Measurements from ENCODE around the gene YWHAQ.

Gene YWHAQ

DNA sequence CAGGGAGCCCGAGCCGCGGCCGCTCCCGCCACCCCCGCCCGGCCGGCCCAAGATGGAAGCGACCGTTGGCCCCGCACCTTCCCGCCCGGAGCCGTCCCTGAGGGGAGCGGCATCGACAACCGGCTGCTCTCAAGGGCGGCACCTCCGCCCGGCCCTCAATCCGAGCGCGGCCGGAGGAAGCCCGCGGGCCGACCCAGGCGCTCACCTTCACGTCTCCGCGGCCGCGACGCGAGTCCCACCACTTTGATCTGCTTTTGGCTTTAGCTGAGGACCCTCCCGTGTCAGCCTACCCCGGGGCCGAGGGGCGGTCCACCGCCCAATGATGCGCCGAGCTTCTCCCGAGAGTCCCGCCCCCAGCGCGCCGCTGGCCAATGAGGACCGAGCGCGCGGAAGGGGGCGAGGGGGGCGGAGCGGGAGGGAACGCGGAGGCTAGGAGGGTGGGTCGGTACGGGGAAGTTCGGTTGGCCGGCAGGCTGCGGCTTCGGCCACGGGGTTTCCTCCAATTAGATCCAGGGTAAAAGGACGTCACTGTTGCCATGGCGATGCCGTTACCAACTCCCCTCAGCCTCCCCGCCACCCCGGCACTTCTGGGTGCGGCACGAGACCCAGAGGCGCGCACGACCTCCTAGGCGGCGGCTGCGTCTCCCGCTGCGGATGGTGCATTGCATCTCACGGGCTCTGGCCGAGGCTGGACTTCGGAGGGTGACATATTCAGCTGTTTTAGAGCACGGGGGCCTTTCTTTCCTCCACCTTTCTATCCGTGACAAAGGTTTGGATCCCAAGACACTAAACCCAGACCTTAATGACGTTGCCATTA is at the start of gene YWHAQ:
Gene YWHAQ, minus strand, starts transcription at position 262 of the 817 bp plus-strand sequence. CDS start 545 bp downstream, outside the sequence.
- Mint-ChIP-seq H3K4me3 (peak within 1 kb of the TSS; percentile 99), H3K9me3 (no peaks in the 10 kb centered on the region), H3K27me3 (ENCODE audit: low read depth, poor library complexity) (peaks cover 3% of the 10 kb centered on the region), H3K27ac (peak within 1 kb of the TSS; percentile 98), H3K36me3 (ENCODE audit: low read depth) (peaks cover 41% of the 10 kb centered on the region), H3K4me1 (peaks cover 69% of the 10 kb centered on the region)
- TF ChIP-seq, protein P1, sequence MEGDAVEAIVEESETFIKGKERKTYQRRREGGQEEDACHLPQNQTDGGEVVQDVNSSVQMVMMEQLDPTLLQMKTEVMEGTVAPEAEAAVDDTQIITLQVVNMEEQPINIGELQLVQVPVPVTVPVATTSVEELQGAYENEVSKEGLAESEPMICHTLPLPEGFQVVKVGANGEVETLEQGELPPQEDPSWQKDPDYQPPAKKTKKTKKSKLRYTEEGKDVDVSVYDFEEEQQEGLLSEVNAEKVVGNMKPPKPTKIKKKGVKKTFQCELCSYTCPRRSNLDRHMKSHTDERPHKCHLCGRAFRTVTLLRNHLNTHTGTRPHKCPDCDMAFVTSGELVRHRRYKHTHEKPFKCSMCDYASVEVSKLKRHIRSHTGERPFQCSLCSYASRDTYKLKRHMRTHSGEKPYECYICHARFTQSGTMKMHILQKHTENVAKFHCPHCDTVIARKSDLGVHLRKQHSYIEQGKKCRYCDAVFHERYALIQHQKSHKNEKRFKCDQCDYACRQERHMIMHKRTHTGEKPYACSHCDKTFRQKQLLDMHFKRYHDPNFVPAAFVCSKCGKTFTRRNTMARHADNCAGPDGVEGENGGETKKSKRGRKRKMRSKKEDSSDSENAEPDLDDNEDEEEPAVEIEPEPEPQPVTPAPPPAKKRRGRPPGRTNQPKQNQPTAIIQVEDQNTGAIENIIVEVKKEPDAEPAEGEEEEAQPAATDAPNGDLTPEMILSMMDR (IDR thresholded peaks at IDR 0.05): no peak
- peak; percentile 99 for DNase-seq

DNA sequence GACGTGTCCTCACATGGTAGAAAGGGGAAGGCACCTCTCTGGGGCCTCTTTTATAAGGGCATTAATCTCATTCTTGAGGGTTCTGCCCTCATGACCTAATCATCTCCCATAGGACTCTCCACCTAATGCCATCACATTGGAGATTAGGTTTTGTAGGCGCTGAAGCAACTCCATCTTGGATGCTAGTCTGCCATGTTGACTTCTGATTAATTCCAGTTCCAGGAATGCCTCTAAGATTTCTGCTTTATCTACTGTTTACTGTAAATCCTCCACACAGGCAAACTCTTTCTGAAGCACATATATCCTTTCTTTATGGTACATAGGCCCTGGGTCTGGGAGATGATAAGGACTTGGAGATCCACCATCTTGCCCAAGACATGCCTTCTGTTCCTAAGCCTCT is 49.3 kb upstream of the YWHAQ start:
- H3K27ac Mint-ChIP-seq: no peak overlapping the region
- peaks cover 15% of the 10 kb centered on the region for H3K4me1 Mint-ChIP-seq
- H3K27me3 Mint-ChIP-seq (ENCODE audit: low read depth, poor library complexity): peaks cover 19% of the 10 kb centered on the region
- no peak for DNase-seq
- H3K36me3 Mint-ChIP-seq (ENCODE audit: low read depth): no peaks in the 10 kb centered on the region
- TF ChIP-seq, protein P1 (IDR thresholded peaks at IDR 0.05): no peak
- no peaks in the 10 kb centered on the region for H3K9me3 Mint-ChIP-seq
- H3K4me3 Mint-ChIP-seq: no peak overlapping the region

DNA sequence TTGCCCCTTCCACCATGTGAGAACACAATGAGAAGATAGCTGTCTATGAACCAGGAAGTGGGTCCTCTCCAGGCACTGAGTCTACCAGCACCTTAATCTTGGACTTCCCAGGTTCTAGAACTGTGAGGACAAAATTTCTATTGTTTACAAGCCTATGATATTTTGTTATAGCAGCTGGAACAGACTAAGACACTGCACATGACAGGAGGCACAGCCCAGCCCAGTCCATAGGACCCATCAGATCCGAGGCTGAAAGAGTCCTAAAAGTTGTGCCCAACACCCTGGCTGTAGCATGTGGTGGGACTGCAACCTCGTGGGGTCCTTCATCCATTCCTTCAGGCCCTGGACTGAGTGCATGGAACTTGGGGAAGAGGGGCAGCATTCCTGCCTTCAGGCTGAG is 48.4 kb upstream of the YWHAQ start:
- TF ChIP-seq, protein P1 (IDR thresholded peaks at IDR 0.05): no peak
- peaks cover 19% of the 10 kb centered on the region for H3K27me3 Mint-ChIP-seq (ENCODE audit: low read depth, poor library complexity)
- H3K9me3 Mint-ChIP-seq: no peaks in the 10 kb centered on the region
- H3K27ac Mint-ChIP-seq: no peak overlapping the region
- no peaks in the 10 kb centered on the region for H3K36me3 Mint-ChIP-seq (ENCODE audit: low read depth)
- H3K4me1 Mint-ChIP-seq: peaks cover 21% of the 10 kb centered on the region
- H3K4me3 Mint-ChIP-seq: no peak overlapping the region
- no peak for DNase-seq

DNA sequence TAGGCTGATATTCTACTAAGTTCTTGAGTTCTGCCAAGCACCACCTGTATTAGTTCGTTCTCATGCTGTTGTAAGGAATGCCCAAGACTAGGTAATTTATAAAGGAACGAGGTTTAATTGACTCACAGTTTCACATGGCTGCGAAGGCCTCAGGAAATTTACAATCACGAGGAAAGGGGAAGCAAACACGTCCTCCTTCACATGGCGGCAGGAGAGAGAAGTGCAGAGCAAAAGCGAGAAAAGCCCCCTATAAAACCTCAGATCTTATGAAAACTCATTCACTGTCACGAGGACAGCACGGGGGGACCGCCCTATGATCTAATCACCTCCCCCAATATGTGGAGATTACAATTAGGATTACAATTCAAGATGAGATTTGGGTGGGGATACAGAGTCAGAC is 47.7 kb upstream of the YWHAQ start:
- no peak for DNase-seq
- peaks cover 25% of the 10 kb centered on the region for H3K4me1 Mint-ChIP-seq
- no peaks in the 10 kb centered on the region for H3K36me3 Mint-ChIP-seq (ENCODE audit: low read depth)
- peaks cover 19% of the 10 kb centered on the region for H3K27me3 Mint-ChIP-seq (ENCODE audit: low read depth, poor library complexity)
- no peak overlapping the region for H3K4me3 Mint-ChIP-seq
- TF ChIP-seq, protein P1 (IDR thresholded peaks at IDR 0.05): no peak
- no peaks in the 10 kb centered on the region for H3K9me3 Mint-ChIP-seq
- no peak overlapping the region for H3K27ac Mint-ChIP-seq

DNA sequence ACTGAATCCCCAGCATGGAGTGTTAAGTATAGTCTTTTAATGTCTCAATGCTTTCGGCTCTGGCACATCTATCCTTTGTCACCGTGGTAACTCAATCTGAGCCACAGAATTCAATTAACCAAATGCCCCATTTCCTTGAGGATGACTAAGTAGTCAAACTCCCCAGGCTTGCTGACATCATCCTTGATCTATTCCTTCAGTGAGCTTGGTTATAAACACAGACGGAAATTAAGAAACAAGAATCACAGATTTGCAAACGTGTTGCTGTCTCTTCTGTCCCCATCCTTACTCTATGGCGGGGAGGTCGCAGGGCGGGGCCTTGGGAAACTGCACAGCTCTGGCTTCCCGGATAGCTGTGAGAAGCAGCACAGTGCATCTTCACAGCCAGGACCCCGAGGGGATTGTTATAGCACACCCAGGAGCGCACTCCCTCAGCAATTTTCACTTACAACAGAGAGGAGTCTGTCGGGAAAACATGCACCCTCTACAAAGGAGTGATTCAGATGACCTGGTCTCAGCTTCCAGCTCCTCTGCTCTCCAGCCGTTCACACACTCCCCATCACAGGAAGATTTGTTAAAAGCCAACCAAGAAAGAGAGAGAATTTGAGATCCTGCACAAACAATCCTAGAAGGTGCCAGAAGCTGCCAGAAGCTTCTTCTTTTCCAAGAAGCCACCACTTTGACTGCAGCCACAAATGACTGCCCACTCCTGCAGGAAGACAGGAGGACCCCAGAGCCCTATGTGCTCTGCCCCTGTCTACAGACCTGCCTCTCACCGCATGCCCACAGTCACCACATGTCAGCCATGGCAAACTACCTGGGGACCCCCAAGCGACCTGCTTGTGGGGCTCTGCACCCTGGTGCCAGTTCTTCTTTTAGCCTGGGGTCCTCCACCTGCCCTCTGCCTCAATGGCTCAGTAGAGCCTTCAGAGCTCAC is 44.9 kb upstream of the YWHAQ start:
- peaks cover 25% of the 10 kb centered on the region for H3K4me1 Mint-ChIP-seq
- no peaks in the 10 kb centered on the region for H3K36me3 Mint-ChIP-seq (ENCODE audit: low read depth)
- peak overlapping the region; percentile 40 for H3K4me3 Mint-ChIP-seq
- peak; percentile 30 for DNase-seq
- peak overlapping the region; percentile 1 for H3K27ac Mint-ChIP-seq
- H3K27me3 Mint-ChIP-seq (ENCODE audit: low read depth, poor library complexity): peaks cover 21% of the 10 kb centered on the region
- no peaks in the 10 kb centered on the region for H3K9me3 Mint-ChIP-seq
- TF ChIP-seq, protein P1 (IDR thresholded peaks at IDR 0.05): no peak
